ENCODE measurements around the gene C5.

Gene C5

GRCh38 chr9:120904061-120904977 lies 145.8 kb downstream of the C5 start:
- no peak for DNase-seq

GRCh38 chr9:120902569-120903535 lies 147.2 kb downstream of the C5 start:
- no peak for DNase-seq

All from NCI-H526 (cell line).